ENCODE measurements around the gene BTLA.
"Not testable (repeated sequence)": the region's sequence is repeated elsewhere in the genome, so short reads cannot be mapped to it uniquely, and the experiment has no call there.

The BTLA gene, protein sequence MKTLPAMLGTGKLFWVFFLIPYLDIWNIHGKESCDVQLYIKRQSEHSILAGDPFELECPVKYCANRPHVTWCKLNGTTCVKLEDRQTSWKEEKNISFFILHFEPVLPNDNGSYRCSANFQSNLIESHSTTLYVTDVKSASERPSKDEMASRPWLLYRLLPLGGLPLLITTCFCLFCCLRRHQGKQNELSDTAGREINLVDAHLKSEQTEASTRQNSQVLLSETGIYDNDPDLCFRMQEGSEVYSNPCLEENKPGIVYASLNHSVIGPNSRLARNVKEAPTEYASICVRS

DNA sequence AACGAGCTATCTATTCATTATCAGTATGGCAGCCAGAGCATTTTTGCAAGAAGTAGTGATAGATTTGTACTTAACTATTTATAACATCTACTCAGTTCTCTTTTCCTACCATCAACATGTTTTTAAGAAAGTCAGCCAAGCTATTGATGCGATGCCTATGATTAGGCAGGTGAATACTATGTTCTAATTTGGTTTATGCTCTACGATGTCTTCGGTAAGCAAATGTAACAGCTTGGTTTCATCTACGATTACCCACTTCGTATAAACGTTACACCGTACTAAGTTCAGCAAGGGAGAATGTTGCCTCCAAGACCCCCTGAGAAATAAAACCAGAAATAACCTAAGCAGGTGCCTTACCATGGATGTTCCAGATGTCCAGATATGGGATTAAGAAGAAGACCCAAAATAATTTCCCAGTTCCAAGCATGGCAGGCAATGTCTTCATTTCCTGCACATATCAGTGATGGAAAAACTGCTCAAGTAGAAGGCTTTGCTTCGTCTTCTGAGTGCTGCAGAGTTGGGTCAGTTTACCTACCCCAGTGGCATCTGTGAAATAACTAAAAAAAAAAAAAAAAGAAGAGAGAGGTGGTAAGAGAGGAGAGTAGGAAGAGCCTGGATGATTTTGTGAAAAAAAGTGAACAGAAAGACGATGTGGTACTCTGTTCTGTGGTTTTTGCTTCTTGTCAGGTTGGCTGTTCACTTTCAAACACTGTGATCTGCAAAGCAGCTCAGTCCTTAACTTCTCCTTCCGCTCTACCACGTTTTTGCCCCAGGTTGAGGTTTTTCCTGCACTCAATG lies at the start of gene BTLA:
TSS of gene BTLA (minus strand) at position 559 of the 798 bp plus-strand sequence. CDS start at position 445, 114 bp downstream.
- peak; percentile 98 for FAIRE-seq
- DNase-seq (ENCODE audit: extremely low spot score, insufficient read length, low read depth), result no peak

DNA sequence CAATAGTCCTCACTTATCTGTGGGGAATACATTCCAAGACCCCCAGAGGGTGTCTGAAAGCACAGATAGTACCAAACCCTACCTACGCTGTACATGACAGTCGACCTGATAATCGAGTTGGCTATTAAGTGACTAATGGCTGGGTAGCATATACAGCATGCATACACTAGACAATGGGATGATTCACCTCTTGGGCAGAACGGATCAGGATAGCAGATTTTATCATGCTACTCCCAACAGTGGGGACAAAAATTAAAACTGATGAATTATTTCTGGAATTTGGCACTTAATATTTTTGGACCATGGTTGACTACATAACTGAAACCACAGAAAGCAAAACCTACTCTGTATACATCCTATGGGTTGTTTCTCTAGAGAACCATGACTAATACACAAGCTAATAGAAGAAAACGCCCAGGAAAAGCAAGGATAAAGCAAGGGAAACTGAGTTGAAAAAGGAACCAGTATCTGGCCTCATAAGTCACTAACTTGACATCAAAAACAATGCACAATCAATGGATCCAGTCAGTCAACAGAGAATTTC lies 47.0 kb upstream of the BTLA start:
- DNase-seq (ENCODE audit: extremely low spot score, insufficient read length, low read depth) (no peak), FAIRE-seq (no peak)

DNA sequence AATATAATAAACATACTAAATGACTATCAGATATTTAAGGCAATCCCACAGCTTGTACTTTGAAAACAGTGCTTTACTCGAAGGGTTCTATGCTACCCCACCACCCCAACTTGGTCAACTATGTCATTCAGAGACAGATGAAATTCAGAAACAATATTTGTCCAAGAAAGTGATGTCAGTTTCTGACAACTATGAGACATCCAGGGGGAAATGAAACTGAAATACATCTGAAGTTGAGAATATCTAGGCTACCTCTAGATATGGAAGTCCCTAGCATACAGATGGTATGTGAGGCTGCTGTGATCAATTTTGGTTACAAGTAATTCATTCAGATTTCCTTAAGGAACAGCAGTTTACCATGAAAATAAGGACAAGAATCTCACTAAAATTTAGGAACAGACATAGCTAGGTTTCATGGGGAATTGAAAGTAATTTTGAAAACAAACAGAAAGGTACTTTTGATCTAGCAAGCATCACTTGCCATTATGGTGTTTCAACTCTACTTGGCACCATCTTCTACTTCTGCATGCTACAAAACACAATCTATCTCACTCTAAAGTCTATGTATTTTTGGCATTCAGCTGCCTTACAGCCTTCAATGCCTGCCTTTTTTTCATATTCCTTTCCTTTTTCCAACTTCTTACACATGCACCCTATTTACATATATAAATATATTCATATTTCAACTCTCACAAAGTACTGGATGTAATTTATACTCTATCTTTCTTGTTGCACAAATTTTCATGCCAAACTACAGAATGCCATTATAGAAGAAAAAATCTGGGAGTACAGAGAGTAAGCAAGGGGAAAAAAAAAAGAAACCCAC lies 40.8 kb upstream of the BTLA start:
- DNase-seq (ENCODE audit: extremely low spot score, insufficient read length, low read depth) (peak; percentile 15), FAIRE-seq (peak; percentile 91)

DNA sequence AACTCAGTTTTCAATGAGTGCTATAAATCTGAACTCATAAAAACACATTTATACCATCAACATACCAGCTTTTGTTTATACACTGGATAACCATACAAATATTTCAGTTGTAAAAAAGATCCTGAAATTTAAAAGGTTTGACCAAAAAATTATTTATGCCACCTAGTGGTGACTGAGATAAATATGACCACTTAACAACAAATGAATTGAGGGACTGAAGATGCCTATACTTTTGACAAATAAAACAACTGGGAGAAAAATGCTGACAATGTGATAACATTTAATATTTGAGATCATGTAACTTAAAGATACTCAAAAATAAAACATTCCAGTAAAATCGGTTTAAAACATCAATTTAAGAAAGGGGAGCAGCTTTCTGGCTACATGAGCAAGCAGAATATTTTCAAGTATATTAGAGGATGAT lies 32.1 kb upstream of the BTLA start:
- DNase-seq (ENCODE audit: extremely low spot score, insufficient read length, low read depth) (no peak), FAIRE-seq (peak; percentile 82)

DNA sequence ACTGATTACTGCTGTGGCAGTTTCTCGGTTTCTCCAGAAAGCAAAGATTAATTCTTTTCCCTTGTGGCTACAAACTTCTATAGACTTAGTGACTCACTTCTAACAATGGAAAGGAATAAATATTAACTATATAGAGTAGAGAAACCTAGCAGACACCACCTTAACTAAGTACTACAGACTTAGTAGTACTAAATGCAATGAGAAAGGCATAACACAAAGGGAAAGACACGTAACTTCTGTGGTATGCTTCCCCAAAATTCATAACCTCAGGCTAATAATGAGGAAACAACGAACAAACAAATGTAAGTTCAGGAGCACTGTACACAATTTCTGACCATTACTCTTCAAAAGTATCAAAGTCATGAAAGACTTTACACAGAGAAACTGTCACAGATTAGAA lies 31.3 kb upstream of the BTLA start:
- DNase-seq (ENCODE audit: extremely low spot score, insufficient read length, low read depth), result no peak
- FAIRE-seq, result no peak

DNA sequence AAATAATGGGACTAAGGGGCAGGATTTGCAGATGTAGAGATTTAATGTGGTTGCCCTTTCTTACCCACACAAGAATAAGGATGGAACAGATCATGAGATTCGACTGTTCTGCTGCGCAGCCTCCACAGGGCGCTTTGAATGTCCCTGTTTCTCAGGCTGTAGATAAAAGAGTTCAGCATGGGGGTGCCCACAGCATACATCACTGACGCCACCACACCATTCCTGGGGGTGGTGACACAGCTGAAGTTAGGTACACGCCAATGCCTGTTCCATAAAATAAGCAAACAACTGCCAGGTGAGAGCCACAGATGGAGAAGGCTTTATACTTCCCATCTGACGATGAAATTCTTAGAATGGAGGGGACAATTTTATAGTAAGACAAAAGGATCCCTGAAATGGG lies 24.9 kb upstream of the BTLA start:
- DNase-seq (ENCODE audit: extremely low spot score, insufficient read length, low read depth); FAIRE-seq: not testable (repeated sequence)

DNA sequence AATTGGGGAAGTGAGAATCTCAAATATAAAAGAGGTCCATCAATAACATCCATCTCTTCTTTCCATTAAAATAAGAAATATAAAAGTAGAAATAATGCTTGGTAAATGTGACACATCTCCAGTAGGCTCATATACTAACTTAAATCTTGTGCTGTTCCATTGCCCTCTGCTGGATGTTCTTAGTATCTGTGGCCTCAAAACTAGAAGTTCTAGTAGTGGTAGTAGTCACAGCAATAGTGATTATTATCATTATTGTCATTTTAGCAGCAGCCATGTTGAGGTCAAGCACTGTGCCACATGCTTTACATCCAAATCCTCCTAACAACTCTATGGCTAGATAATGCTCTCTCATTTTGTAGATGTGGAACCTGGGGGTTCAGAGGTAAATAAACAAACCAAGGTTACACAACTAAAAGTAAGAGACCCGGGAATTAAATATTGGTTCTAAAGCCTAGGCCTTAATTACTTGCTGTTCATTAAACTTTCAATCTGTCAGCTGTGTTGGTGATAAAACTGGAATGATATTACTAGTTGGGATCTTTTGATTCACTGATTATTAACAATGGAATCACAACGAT lies 20.2 kb upstream of the BTLA start:
- FAIRE-seq (peak; percentile 93), DNase-seq (ENCODE audit: extremely low spot score, insufficient read length, low read depth) (peak; percentile 36)

DNA sequence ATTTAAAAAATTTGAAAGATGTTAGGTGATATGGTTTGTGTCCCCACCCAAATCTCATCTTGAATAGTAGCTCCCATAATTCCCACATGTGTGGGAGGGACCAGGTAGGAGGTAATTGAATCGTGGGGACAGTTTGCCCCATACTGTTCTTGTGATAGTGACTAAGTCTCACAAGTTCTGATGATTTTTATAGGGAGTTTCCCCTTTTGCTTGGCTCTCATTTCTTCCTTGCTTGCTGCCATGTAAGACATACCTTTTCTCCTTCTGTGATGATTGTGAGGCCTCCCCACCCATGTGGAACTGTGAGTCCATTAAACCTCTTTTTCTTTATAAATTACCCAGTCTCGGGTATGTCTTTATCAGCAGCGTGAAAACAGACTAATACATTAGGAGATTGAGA lies 19.7 kb upstream of the BTLA start:
- not testable (repeated sequence) for FAIRE-seq; DNase-seq (ENCODE audit: extremely low spot score, insufficient read length, low read depth)

DNA sequence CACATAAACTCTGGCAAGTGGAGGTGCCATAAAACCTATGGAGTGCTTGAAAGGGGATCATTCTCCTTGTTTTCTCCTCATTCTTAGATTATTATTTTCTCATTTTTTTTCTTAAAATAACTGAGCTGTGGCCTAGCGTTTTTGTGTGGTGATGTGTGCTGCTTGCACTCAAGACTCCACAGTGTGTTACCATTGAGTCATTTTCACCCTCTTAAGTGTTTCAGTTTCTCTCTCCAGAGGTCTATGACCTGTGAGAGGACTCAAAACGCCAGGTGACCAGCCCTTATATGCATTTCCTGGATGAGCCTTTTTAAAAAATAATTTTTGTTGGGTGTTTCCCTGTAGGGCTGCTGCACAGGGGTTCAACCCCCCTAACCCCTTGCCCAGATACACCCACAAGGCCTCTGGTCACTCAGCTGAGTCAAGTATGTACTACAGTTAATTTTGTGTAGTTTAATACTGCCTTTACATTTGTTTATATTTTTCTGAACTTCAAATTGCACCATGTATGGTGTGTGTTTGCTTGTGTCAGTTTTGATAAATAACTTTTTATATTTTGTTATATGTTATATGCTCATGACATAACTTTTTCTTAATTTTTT lies 15.4 kb upstream of the BTLA start:
- DNase-seq (ENCODE audit: extremely low spot score, insufficient read length, low read depth) (peak; percentile 37), FAIRE-seq (peak; percentile 98)

DNA sequence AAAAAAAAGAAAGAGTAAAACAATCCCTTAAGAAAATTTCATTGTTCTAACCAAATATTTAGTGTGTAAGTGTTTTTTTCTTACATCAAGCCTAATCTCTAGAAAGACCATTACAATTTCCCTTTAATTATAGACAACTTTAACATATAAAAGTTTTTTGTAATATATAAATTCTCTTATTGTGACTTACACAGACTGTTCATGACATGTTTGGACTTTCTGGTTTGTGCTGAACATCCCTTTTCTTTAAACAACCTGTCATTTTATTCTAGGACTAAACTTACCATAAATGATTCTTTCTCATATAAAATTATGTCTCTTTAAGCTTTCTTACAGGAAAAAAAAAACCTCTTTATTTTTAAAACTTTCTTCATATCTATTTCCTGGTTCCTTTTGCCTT lies 13.0 kb upstream of the BTLA start:
- no peak for FAIRE-seq
- DNase-seq (ENCODE audit: extremely low spot score, insufficient read length, low read depth), result no peak

DNA sequence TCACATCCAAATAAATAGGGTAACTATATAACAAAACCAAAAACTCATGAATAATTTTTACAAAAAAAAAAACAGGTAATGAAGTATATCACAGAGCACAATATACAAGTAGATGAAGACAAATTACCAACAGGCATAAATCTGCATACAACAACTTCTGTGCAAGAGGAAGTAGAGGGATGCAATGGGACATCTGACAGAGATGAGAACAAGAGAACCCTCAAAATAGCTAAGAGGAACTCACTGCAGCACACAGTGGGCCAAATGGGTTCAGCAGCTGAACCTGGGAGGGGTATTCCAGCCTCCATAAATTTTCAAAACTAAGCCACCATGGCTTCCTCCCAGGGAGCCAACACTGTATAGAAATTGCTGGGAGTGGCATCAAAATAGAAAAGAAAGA lies 9.6 kb upstream of the BTLA start:
- FAIRE-seq (no peak), DNase-seq (ENCODE audit: extremely low spot score, insufficient read length, low read depth) (no peak)

DNA sequence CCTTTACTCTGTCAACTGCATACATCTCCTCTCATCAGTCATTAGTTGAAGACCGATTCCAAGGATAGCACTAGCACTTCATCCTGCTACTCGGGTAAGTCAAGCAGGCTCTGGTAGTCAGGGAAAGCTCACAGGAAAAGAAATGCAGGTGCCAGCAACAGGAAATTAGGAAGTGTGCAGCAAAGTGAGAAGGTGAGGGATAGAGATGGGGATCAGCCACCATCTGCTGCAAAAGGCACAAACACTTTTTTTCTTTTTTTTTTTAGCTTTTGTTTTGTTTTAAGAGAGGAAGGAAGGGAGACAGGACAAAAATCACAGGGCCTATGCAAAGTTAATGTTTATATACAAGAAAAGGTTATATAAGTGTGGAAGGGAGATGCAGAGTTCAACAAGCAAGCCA lies 9.0 kb upstream of the BTLA start:
- DNase-seq (ENCODE audit: extremely low spot score, insufficient read length, low read depth), result no peak
- FAIRE-seq, result no peak

DNA sequence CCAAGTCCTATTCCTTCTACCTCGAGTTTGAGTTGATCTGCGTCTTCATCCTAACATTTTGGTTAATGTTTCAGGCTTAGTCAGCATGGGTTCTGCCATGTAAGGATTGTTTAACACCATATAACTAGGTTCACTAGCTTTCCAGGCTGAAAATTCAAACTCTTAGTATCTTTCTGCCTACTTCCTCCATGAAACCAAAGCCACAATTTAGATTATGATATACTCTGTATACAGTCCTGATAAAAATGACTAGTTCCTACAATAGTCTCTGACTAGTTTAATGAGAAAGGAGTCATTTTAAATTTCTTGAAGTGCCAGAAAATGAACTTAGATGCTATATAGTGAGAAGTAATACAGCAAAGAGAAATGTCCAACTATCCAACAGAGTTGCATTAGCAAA lies 6.6 kb upstream of the BTLA start:
- FAIRE-seq (peak; percentile 24), DNase-seq (ENCODE audit: extremely low spot score, insufficient read length, low read depth) (no peak)

DNA sequence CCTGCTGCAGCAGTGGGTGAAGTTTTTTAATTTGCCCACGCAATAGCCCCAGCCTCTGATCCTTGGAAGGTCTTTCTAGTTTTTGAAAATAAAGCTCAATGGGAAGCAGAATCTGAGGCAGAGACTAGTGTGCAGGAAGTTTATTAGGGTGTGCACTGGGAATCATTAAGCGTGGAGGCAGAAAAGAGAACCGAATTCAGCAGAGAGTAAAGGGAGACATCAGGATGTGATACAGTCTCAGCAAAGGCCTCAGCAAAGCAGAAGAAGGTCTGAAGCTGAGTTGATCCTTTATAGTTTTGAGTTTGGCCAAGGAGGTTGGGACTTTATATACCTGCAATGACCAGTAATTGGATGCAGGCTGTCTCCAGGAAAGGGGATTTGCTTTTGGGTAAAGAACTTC lies 4.9 kb upstream of the BTLA start:
- FAIRE-seq (peak; percentile 24), DNase-seq (ENCODE audit: extremely low spot score, insufficient read length, low read depth) (no peak)

DNA sequence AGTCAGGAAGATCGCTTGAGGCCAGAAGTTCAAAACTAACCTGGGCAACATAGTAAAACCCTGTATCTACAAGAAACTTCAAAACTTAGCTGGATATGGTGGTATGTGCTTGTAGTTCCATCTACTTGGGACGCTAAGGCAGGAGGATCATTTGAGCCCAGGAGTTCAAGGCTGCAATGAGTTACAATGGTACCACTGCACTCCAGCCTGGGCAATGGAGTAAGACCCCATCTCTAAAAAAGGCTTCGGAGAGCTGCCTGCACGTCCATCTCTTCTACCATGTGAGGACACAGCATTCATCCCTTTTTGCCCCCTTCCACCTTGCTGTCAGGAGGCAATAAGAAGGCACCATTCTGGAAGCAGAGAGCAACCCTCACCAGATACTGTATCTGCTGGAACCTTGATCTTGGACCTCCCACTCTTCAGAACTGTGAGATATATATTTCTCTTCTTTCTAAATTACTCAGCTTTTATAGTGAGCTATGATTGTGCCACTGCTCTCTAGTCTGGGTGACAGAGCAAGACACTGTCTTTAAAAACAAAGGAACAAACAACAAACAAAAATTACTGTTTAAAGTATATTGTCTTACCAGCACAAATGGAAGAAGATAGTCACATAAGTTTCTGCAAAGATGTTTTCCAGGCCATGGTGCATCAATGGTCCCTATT lies 4.2 kb upstream of the BTLA start:
- FAIRE-seq (no peak), DNase-seq (ENCODE audit: extremely low spot score, insufficient read length, low read depth) (no peak)

DNA sequence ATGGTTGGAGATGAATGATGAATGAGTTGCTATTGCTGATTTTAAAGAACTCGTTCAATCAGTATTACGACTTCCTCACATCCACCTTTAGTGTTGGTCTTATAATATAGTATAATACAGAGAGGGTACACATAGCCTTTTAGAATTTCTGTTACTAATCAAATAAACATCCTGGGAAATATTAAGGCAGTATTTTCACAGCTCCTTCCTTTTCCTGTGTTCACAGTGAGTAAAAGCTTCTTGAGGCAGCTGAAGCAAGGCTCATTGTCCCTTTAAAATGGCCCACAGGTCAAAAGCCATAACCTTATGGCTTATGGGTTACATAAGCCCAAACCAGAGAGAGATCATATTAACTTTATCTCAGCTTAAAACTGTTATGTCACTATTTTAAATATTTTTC lies 1.3 kb upstream of the BTLA start:
- DNase-seq (ENCODE audit: extremely low spot score, insufficient read length, low read depth) (no peak), FAIRE-seq (no peak)

DNA sequence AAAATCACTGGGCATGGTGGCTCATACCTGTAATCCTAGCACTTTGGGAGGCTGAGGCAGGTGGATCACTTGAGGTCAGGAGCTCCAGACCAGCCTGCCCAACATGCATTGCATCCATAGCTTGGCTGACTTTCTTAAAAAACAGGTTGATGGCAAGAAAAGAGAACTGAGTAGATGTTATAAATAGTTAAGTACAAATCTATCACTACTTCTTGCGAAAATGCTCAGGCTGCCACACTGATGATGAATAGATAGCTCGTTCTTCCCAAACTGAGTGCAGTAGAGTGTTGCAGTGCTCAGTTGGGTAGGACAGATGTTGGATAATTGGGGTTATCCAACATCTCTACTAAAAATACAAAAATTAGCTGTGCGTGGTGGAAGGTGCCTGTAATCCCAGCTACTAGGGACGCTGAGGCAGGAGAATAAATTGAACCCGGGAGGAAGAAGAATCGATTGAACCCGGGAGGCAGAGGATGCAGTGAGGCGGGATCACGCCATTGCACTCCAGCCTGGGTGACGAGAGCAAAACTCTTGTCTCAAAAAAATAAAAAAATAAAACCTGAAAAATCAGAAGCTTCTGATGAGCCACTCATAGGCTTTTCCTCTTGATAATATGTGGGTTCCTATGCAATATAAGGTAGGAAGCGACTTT lies 1.2 kb downstream of the BTLA start:
- no peak for DNase-seq (ENCODE audit: extremely low spot score, insufficient read length, low read depth)
- FAIRE-seq, result peak; percentile 92

DNA sequence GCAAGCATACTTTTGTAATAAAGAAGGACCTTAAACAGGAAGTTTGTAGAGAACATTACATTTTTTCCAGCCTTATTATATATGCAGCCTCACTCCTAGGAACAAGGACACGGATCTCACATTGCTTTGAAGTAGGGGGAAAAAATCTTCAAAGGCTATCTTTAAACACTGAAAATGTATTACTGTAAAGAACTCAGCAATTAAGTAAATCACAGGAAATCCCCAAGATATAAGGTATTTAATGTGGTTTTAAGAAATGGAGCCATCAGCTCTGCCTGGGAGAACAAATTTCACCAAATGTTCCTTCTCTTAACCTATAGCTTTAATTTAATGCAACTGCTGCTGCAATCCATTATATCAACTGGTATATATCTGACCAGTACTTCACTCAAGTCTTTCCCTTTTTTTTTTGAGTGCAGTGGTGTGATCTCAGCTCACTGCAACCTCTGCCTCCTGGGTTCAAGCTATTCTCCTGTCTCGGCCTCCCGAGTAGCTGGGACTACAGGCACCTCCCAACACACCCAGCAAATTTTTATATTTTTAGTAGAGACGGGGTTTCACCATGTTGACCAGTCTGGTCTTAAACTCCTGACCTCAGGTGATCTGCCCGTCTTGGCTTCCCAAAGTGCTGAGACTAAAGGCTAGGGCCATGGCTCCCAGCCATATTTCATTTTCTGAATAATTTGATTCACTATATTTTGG lies 2.8 kb downstream of the BTLA start:
- peak; percentile 5 for FAIRE-seq
- DNase-seq (ENCODE audit: extremely low spot score, insufficient read length, low read depth), result no peak
